22Rv1 (cell line): ENCODE results near the gene DUSP28.

Experiments
- CTCF ChIP-seq: fragments of 450-650 bp; IDR thresholded peaks from 2 replicates; pipeline ENCODE4 v1.5.1; 2017; ENCODE audit warnings: mild to moderate bottlenecking
- ZFX ChIP-seq: fragments of 450-650 bp; IDR thresholded peaks from 2 replicates; pipeline ENCODE4 v1.6.1; 2017; ENCODE audit warnings: antibody characterized with exemption, borderline replicate concordance

- TF ChIP-seq CTCF (no peak), ZFX (no peak)
Observed at GRCh38 chr2:240574386-240575100, 14.4 kb downstream of the DUSP28 start.
